Fibroblast of skin of left quadriceps (primary cell): ENCODE measurements around the gene GMPR2.

ENCODE experiments used
- DNase-seq, 2 experiments: peaks; one replicate each; pipeline ENCODE4 v3.0.0-alpha.2; 2013; ENCODE audit warnings: low read depth in 2 of 2

The GMPR2 gene

GRCh38 chr14:24252289-24253124, 19.8 kb downstream of the GMPR2 start:
- DNase-seq, result no peak

GRCh38 chr14:24253936-24254335, 21.2 kb downstream of the GMPR2 start:
- no peak for DNase-seq

- no peak for DNase-seq
These were observed 22.1 kb downstream of the GMPR2 start for GRCh38 chr14:24254630-24255392.

DNA sequence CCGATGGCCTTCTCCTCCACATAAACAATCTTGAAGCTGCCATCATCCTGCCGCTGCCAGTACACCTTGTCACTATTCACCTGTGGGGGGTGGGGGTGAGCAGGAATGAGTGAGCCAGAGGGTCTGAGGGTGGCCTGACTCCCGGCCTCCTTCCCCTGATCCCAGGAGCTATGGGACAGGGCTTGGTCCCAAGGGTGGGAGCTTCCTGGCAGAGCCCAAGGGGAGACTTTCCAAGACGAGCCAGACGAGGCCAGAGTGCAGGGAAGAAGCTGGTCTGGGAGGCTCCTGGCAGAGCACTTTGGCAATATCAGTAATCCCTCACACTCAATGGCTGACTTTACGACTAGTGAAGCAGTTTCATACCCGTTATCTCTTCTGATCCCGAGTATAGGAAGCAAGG, 22.7 kb downstream of the GMPR2 start:
- no peak for DNase-seq

DNA sequence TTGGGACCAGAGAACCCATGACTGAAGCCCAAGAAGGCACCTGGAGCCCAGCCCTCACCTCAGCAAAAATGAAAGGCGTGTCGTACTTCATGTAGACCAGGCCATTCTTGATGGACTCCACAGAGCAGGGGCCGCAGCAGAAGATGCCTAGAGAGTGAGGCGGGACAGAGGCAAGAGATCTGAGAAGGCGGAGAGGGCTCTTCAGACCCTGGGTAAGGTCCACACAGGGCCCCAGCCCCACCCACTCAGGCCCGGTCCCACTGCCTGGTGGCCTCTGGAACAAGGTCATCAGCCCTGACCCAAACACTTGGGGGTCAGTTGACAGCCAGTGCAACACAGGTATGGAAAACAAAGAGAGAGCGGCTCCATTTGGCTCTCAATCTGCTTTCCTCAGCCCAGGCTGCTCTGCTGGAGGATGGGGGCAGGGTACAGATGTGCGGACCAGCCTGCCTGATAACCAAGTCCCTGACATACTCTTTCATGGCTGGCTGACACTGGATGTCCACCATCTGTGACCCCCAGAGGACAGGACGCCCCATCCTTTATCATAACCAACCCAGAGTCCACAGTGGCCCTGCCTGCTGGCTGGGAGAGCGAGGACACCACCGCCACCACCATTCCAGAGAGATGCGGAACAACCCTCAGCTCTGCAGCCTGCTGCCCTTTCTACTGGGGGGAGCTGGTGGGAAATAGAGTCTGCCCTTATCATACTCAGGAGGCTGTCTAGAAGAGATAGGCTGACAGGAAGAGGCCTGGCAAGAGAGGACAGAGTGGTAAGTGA, 23.4 kb downstream of the GMPR2 start:
- DNase-seq, result no peak

- DNase-seq, result no peak
These were observed 24.2 kb downstream of the GMPR2 start for GRCh38 chr14:24256960-24257359.

- no peak for DNase-seq
These were observed 25.4 kb downstream of the GMPR2 start for GRCh38 chr14:24258119-24258518.

- no peak for DNase-seq
These were observed 26.0 kb downstream of the GMPR2 start for GRCh38 chr14:24258548-24259265.

- peak; percentile 45 to 56 for DNase-seq
These were observed 26.7 kb downstream of the GMPR2 start for GRCh38 chr14:24259282-24260025.

- DNase-seq, result no peak
These were observed 27.5 kb downstream of the GMPR2 start for GRCh38 chr14:24260026-24260779.

GRCh38 chr14:24260780-24261157, 28.0 kb downstream of the GMPR2 start:
- no peak for DNase-seq

GRCh38 chr14:24261256-24261968, 28.7 kb downstream of the GMPR2 start:
- no peak for DNase-seq

- DNase-seq, result no peak
These were observed 29.2 kb downstream of the GMPR2 start for GRCh38 chr14:24261969-24262327.

- no peak for DNase-seq
These were observed 30.3 kb downstream of the GMPR2 start, which contains the start of gene TGM1 for GRCh38 chr14:24262821-24263733. TSS of gene TGM1 (minus strand) at chr14:24263177. CDS start at chr14:24262352, 825 bp downstream.

DNA sequence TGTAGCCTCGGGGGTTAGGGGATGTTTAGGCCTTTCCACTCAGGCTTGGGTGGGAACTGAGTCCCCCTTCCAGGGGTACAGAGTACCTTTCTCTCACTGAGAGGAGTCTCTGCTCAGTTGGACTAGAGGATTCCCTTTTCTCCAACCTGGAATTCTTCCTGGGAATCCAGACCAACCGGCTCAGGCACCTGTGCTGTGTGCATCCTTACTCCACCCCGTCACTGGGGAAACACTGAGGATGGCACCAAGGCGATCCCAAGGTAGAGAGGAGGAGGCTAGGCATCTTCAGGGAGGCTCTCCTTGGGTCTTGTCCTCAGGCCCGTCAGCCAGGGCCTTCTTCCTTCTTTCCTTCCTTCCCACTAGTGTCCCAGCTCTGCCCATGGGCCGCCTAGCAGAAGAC, 31.1 kb downstream of the GMPR2 start:
- no peak for DNase-seq

DNA sequence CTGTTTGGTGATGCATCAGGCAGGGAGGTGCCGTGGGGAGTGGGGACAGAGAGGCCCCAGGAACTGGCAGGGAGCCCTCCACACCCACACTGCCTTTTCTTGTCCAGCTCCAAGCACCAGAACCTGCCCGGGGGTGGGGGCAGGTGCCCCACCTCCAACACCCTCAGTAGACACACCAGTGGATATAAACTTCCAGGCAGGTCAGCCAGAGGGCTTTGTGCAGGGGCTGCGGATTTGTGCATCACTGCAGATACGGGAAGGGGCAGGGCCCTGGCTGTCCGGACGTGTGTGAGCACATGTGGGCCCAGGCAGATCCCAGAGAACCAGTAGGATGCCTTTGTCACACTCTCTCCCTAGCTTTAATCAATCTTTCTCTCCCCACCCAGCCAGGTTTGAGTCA, 31.6 kb downstream of the GMPR2 start:
- no peak for DNase-seq

DNA sequence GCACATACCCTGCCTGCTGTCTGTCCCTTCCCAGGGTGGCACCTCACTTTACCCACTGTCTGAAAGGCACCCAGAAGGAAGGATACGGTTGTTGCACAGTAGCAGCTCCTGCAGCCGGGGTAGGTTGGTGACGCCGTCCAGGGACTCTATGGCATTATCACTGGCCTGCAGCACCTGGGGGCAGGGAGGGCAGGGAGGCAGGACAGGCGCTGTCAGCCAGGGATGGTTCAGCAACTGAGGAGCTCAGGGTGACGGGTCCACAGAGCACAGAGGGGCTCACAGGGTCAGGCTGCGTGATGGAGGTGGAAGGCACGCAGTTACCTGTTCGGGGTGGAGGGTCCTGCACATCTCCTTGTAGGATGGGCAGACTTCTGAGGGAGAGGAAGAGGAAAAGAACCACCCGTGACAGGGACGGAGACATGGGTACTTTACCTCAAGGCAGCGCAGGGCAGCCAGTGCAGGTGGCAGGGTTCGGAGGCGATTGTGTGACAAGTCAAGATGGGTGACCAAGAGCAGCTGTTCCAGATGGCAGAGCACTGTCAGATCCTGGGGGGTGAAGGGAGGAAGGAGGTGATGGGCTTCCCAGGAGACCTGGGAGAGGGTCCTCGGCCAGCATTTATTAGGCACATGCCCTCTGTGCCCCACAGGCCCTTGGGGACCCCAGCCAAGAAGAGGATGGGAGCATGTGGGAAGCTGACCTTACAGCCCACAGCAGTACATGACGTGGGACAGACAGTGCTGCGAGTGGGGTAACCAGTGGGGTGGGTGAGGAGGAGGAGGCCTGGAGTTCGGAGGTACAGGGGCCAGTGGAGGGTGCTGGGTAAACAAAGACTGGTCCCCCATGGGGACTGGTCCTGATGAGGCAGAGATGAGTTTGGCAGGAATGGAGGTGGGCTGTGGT, 33.9 kb downstream of the GMPR2 start:
- DNase-seq, result no peak
